WTC11 (cell line): Measurements from ENCODE around the gene TEP1. TPM values are rescaled to one million over a fixed set of nuclear protein-coding genes. Genes with fewer than 3 reads are reported as not detected.

Experiments used
- ATAC-seq: fragments of 200-7000 bp; cut with Tn5 transposase; 2 replicates; pipeline ENCODE4 v1.10.0; 2021; ENCODE audit warnings: mild to moderate bottlenecking, moderate library complexity
- CTCF ChIA-PET: fragments of 300-600 bp; sonication (Branson Sonifier 250); formaldehyde crosslinking; loops from one replicate; lab custom pipeline; 2021; ENCODE audit warnings: antibody characterized with exemption; lab: Charles Lee
- POLR2A ChIA-PET: fragments of 350-600 bp; sonication (Branson Sonifier 250); formaldehyde crosslinking; loops from one replicate; lab custom pipeline; 2021; ENCODE audit warnings: antibody characterized with exemption; lab: Charles Lee
- DNase-seq: peaks from one replicate; pipeline ENCODE4 v3.0.0; 2021; ENCODE audit warnings: low spot score
- H3K27ac Mint-ChIP-seq: 2 replicates; pipeline ENCODE4 v1.8.0; 2021; ENCODE audit warnings: mixed read lengths
- H3K27me3 Mint-ChIP-seq: 2 replicates; pipeline ENCODE4 v1.8.0; 2021; ENCODE audit warnings: low read depth, mild to moderate bottlenecking, moderate library complexity, mixed read lengths
- H3K36me3 Mint-ChIP-seq: 2 replicates; pipeline ENCODE4 v1.8.0; 2021; ENCODE audit warnings: mixed read lengths
- H3K4me1 Mint-ChIP-seq: 2 replicates; pipeline ENCODE4 v1.8.0; 2022; ENCODE audit warnings: mixed read lengths
- H3K4me3 Mint-ChIP-seq: 2 replicates; pipeline ENCODE4 v1.8.0; 2021; ENCODE audit warnings: mild to moderate bottlenecking, moderate library complexity, mixed read lengths
- H3K9me3 Mint-ChIP-seq: 2 replicates; pipeline ENCODE4 v1.8.0; 2021; ENCODE audit warnings: mixed read lengths
- AFF4 ChIP-seq: sonication (generic); formaldehyde crosslinking; IDR thresholded peaks from 2 replicates; pipeline ENCODE4 v1.8.1; 2023; ENCODE audit warnings: mild to moderate bottlenecking, missing genetic modification reagents, borderline replicate concordance
- ATF6 ChIP-seq: sonication (generic); formaldehyde crosslinking; IDR thresholded peaks from 2 replicates; pipeline ENCODE4 v1.8.1; 2023; ENCODE audit warnings: mild to moderate bottlenecking, missing genetic modification reagents
- CBFB ChIP-seq: sonication (generic); formaldehyde crosslinking; IDR thresholded peaks from 2 replicates; pipeline ENCODE4 v1.8.1; 2022; ENCODE audit warnings: mild to moderate bottlenecking, low read depth, missing genetic modification reagents
- ELF4 ChIP-seq: sonication (generic); formaldehyde crosslinking; IDR thresholded peaks from 2 replicates; pipeline ENCODE4 v1.8.1; 2022; ENCODE audit warnings: low read depth, mild to moderate bottlenecking, moderate library complexity, missing genetic modification reagents
- ERG ChIP-seq: fragments of 250-450 bp; sonication (Bioruptor Pico); IDR thresholded peaks from 2 replicates; pipeline ENCODE4 v1.8.0; 2021; ENCODE audit warnings: mild to moderate bottlenecking
- ETV6 ChIP-seq: sonication (generic); formaldehyde crosslinking; IDR thresholded peaks from 2 replicates; pipeline ENCODE4 v1.8.1; 2022; ENCODE audit warnings: mild to moderate bottlenecking, missing genetic modification reagents
- GRHL2 ChIP-seq: fragments of 250-450 bp; sonication (Bioruptor Pico); IDR thresholded peaks from 2 replicates; pipeline ENCODE4 v1.8.0; 2022; ENCODE audit warnings: mild to moderate bottlenecking, moderate library complexity; ENCODE audit not compliant: insufficient replicate concordance, severe bottlenecking
- HMGA2 ChIP-seq: fragments of 250-450 bp; sonication (Bioruptor Pico); IDR thresholded peaks from 2 replicates; pipeline ENCODE4 v1.4.0; 2021; ENCODE audit warnings: mild to moderate bottlenecking, moderate library complexity
- NFE2L1 ChIP-seq: sonication (generic); formaldehyde crosslinking; IDR thresholded peaks from 2 replicates; pipeline ENCODE4 v1.8.1; 2023; ENCODE audit warnings: missing genetic modification reagents
- NR2C2 ChIP-seq: sonication (generic); formaldehyde crosslinking; IDR thresholded peaks from 2 replicates; pipeline ENCODE4 v1.8.0; 2022; ENCODE audit warnings: mild to moderate bottlenecking, missing genetic modification reagents
- SP1 ChIP-seq: sonication (generic); formaldehyde crosslinking; conservative IDR thresholded peaks from 2 replicates; pipeline ENCODE4 v1.8.1; 2022; ENCODE audit warnings: missing genetic modification reagents
- STAT6 ChIP-seq: sonication (generic); formaldehyde crosslinking; conservative IDR thresholded peaks from 2 replicates; pipeline ENCODE4 v1.8.1; 2023; ENCODE audit warnings: mild to moderate bottlenecking, low read depth, missing genetic modification reagents, moderate library complexity
- USF1 ChIP-seq: sonication (generic); formaldehyde crosslinking; IDR thresholded peaks from 2 replicates; pipeline ENCODE4 v1.8.0; 2022; ENCODE audit warnings: mild to moderate bottlenecking, missing genetic modification reagents
- ZNF219 ChIP-seq: sonication (generic); formaldehyde crosslinking; IDR thresholded peaks from 2 replicates; pipeline ENCODE4 v1.8.0; 2023; ENCODE audit warnings: missing genetic modification reagents, mild to moderate bottlenecking, borderline replicate concordance
- ZNF232 ChIP-seq: sonication (generic); formaldehyde crosslinking; IDR thresholded peaks from 2 replicates; pipeline ENCODE4 v1.8.0; 2022; ENCODE audit warnings: mild to moderate bottlenecking, missing genetic modification reagents
- ZNF396 ChIP-seq: fragments of 250-450 bp; sonication (Bioruptor Pico); IDR thresholded peaks from 2 replicates; pipeline ENCODE4 v1.8.0; 2021; ENCODE audit warnings: mild to moderate bottlenecking, moderate library complexity, borderline replicate concordance
- ZNF671 ChIP-seq: fragments of 250-450 bp; sonication (Bioruptor Pico); IDR thresholded peaks from 2 replicates; pipeline ENCODE4 v1.8.0; 2021; ENCODE audit warnings: mild to moderate bottlenecking
- total RNA-seq: library from RNA; stranded (reverse); gene quantifications from 3 replicates; pipeline ENCODE4 v1.2.3, GENCODE V29; 2021

Gene TEP1
- total RNA-seq, 1 experiment from 2014 or later, result 16.0 TPM

- Mint-ChIP-seq H3K9me3 (no peaks in the 10 kb centered on the region), H3K4me1 (no peaks in the 10 kb centered on the region), H3K4me3 (no peak overlapping the region), H3K27ac (no peak overlapping the region), H3K27me3 (no peaks in the 10 kb centered on the region), H3K36me3 (peaks cover 30% of the 10 kb centered on the region)
- no peak for ATAC-seq
- no peak for DNase-seq
- POLR2A ChIA-PET, result no interaction called here
- CTCF ChIA-PET, result interaction anchor here (1.3 kb wide), 1 partner anchor 36 kb away, joined by 3 read pairs; no protein-coding TSS in a partner anchor
- TF ChIP-seq ZNF671, result no peak
- no peak for TF ChIP-seq STAT6
- no peak for TF ChIP-seq ZNF232 (CRISPR knock-in tag)
- no peak for TF ChIP-seq NR2C2 (CRISPR knock-in tag)
- TF ChIP-seq USF1 (CRISPR knock-in tag), result no peak
- TF ChIP-seq AFF4 (CRISPR knock-in tag), result no peak
- no peak for TF ChIP-seq ELF4 (CRISPR knock-in tag)
- TF ChIP-seq NFE2L1 (CRISPR knock-in tag), result no peak
Observed at GRCh38 chr14:20379743-20380142, 33.6 kb downstream of the TEP1 start.

GRCh38 chr14:20377171-20377570 is 36.1 kb downstream of the TEP1 start:
- no peaks in the 10 kb centered on the region for H3K9me3 Mint-ChIP-seq
- TF ChIP-seq ZNF219 (CRISPR knock-in tag), result no peak
- no peak for TF ChIP-seq GRHL2 (CRISPR knock-in tag)
- TF ChIP-seq ETV6, result no peak
- TF ChIP-seq ERG (CRISPR knock-in tag), result no peak
- no peak for TF ChIP-seq SP1
- TF ChIP-seq HMGA2, result no peak
- TF ChIP-seq ZNF396, result no peak
- no peak for TF ChIP-seq CBFB (CRISPR knock-in tag)
- TF ChIP-seq ATF6 (CRISPR knock-in tag), result no peak
- no peak for TF ChIP-seq NR2C2 (CRISPR knock-in tag)
- no peak for TF ChIP-seq NFE2L1 (CRISPR knock-in tag)
- TF ChIP-seq, all 79 proteins: peak for 0
- Mint-ChIP-seq H3K27me3 (no peaks in the 10 kb centered on the region), H3K27ac (no peak overlapping the region), H3K36me3 (peaks cover 37% of the 10 kb centered on the region), H3K4me1 (no peaks in the 10 kb centered on the region), H3K4me3 (no peak overlapping the region)
- DNase-seq (no peak), ATAC-seq (no peak)
- ChIA-PET CTCF (no interaction called here), POLR2A (no interaction called here)
